H9 (cell line): Measurements from ENCODE around the gene FGFR1OP2. TPM values are rescaled to one million over a fixed set of nuclear protein-coding genes. Genes with fewer than 3 reads are reported as not detected.

Experiments
- DNase-seq: peaks from one replicate; pipeline ENCODE4 v3.0.0-alpha.2; 2017
- H2AFZ ChIP-seq: one replicate; pipeline ENCODE4 v1.6.1; 2013; ENCODE audit warnings: mild to moderate bottlenecking, low read length, control low read depth, moderate library complexity
- H2AK5ac ChIP-seq: 2 replicates; pipeline ENCODE4 v1.6.1; 2013; ENCODE audit warnings: low read length, control low read depth, mixed read lengths; ENCODE audit not compliant: insufficient read length
- H2BK120ac ChIP-seq: one replicate; pipeline ENCODE4 v1.6.1; 2013; ENCODE audit warnings: low read depth, mild to moderate bottlenecking, low read length, control low read depth, inconsistent platforms; ENCODE audit not compliant: poor library complexity, severe bottlenecking
- H2BK12ac ChIP-seq: 2 replicates; pipeline ENCODE4 v1.6.1; 2013; ENCODE audit warnings: low read length, control low read depth, mixed read lengths, low read depth; ENCODE audit not compliant: insufficient read length
- H2BK15ac ChIP-seq: 2 replicates; pipeline ENCODE4 v1.6.1; 2013; ENCODE audit warnings: low read depth, low read length, control low read depth
- H2BK20ac ChIP-seq: one replicate; pipeline ENCODE4 v1.6.1; 2013; ENCODE audit warnings: low read depth, mild to moderate bottlenecking, low read length, control low read depth, inconsistent platforms; ENCODE audit not compliant: poor library complexity, severe bottlenecking
- H2BK5ac ChIP-seq: 2 replicates; pipeline ENCODE4 v1.6.1; 2013; ENCODE audit warnings: low read length, control low read depth, mixed read lengths; ENCODE audit not compliant: insufficient read length
- H3K14ac ChIP-seq: 2 replicates; pipeline ENCODE4 v1.6.1; 2013; ENCODE audit warnings: low read length, control low read depth; ENCODE audit not compliant: insufficient read depth
- H3K18ac ChIP-seq: 2 replicates; pipeline ENCODE4 v1.6.1; 2013; ENCODE audit warnings: low read depth, mild to moderate bottlenecking, mixed read lengths, low read length, control low read depth; ENCODE audit not compliant: insufficient read length
- H3K23ac ChIP-seq: 2 replicates; pipeline ENCODE4 v1.6.1; 2013; ENCODE audit warnings: low read length, control low read depth, mixed read lengths, low read depth; ENCODE audit not compliant: insufficient read length
- H3K23me2 ChIP-seq: 2 replicates; pipeline ENCODE4 v1.6.1; 2013; ENCODE audit warnings: low read depth, mild to moderate bottlenecking, mixed read lengths, low read length, control low read depth; ENCODE audit not compliant: insufficient read length, poor library complexity, severe bottlenecking
- H3K27ac ChIP-seq: 2 replicates; pipeline ENCODE4 v1.5.1; 2013; ENCODE audit warnings: low read length, control low read depth, mixed read lengths, low read depth; ENCODE audit not compliant: insufficient read length
- H3K27me3 ChIP-seq: 2 replicates; pipeline ENCODE4 v1.6.1; 2013; ENCODE audit warnings: low read length, control low read depth, inconsistent platforms; ENCODE audit not compliant: insufficient read depth
- H3K4ac ChIP-seq: 2 replicates; pipeline ENCODE4 v1.6.1; 2013; ENCODE audit warnings: low read depth, mild to moderate bottlenecking, control low read depth, inconsistent platforms, low read length, moderate library complexity
- H3K4me1 ChIP-seq: 2 replicates; pipeline ENCODE4 v1.6.1; 2013; ENCODE audit warnings: low read length, control low read depth, inconsistent platforms; ENCODE audit not compliant: insufficient read depth
- H3K4me2 ChIP-seq: 2 replicates; pipeline ENCODE4 v1.6.1; 2013; ENCODE audit warnings: low read length, control low read depth, mixed read lengths; ENCODE audit not compliant: insufficient read length, insufficient read depth
- H3K56ac ChIP-seq: 2 replicates; pipeline ENCODE4 v1.6.1; 2013; ENCODE audit warnings: low read depth, mild to moderate bottlenecking, mixed read lengths, low read length, control low read depth; ENCODE audit not compliant: insufficient read length
- H3K79me1 ChIP-seq: 2 replicates; pipeline ENCODE4 v1.6.1; 2013; ENCODE audit warnings: low read depth, mild to moderate bottlenecking, moderate library complexity, low read length, control low read depth, inconsistent platforms; ENCODE audit not compliant: insufficient read depth, poor library complexity, severe bottlenecking
- H3K79me2 ChIP-seq: 2 replicates; pipeline ENCODE4 v1.6.1; 2013; ENCODE audit warnings: low read length, control low read depth, inconsistent platforms; ENCODE audit not compliant: insufficient read depth
- H3K9ac ChIP-seq: 2 replicates; pipeline ENCODE4 v1.6.1; 2013; ENCODE audit warnings: low read length, control low read depth, mixed read lengths; ENCODE audit not compliant: insufficient read length; ENCODE audit errors: extremely low read depth
- H3K9me3 ChIP-seq: one replicate; pipeline ENCODE4 v1.6.1; 2013; ENCODE audit warnings: low read depth, low read length, inconsistent platforms; ENCODE audit not compliant: control insufficient read depth
- H3T11ph ChIP-seq: one replicate; pipeline ENCODE4 v1.6.1; 2013; ENCODE audit warnings: mild to moderate bottlenecking, low read length, control low read depth, inconsistent platforms
- H4K20me1 ChIP-seq: one replicate; pipeline ENCODE4 v1.6.1; 2013; ENCODE audit not compliant: control insufficient read depth, insufficient read length, insufficient read depth
- H4K5ac ChIP-seq: 2 replicates; pipeline ENCODE4 v1.6.1; 2013; ENCODE audit warnings: low read depth, mild to moderate bottlenecking, mixed read lengths, low read length, control low read depth; ENCODE audit not compliant: insufficient read length
- H4K8ac ChIP-seq: replicated peaks from 2 replicates; pipeline ENCODE4 v1.6.1; 2013; ENCODE audit warnings: low read length, control low read depth, mixed read lengths, low read depth; ENCODE audit not compliant: insufficient read length
- H4K91ac ChIP-seq: 2 replicates; pipeline ENCODE4 v1.6.1; 2013; ENCODE audit warnings: low read depth, mild to moderate bottlenecking, moderate library complexity, mixed read lengths, low read length, control low read depth; ENCODE audit not compliant: insufficient read length
- H3K27ac Mint-ChIP-seq, 3 experiments: 2 replicates in 2 of 3; 3 replicates in 1 of 3; pipeline ENCODE4 v1.8.0; 2020 to 2021; ENCODE audit warnings: mixed read lengths in 3 of 3, mild to moderate bottlenecking in 1 of 3, moderate library complexity in 1 of 3
- H3K27me3 Mint-ChIP-seq: 2 replicates; pipeline ENCODE4 v1.8.0; 2021; ENCODE audit warnings: low read depth, mild to moderate bottlenecking, moderate library complexity, mixed read lengths
- H3K36me3 Mint-ChIP-seq, 3 experiments: 2 replicates in 2 of 3; 3 replicates in 1 of 3; pipeline ENCODE4 v1.8.0; 2020 to 2021; ENCODE audit warnings: low read depth in 3 of 3, mixed read lengths in 3 of 3; ENCODE audit not compliant: insufficient read depth in 1 of 3
- H3K4me1 Mint-ChIP-seq, 2 experiments: 2 replicates each; pipeline ENCODE4 v1.8.0; 2020; ENCODE audit warnings: mixed read lengths in 2 of 2
- H3K4me3 Mint-ChIP-seq, 2 experiments: 2 replicates in 1 of 2; 3 replicates in 1 of 2; pipeline ENCODE4 v1.8.0; 2020 to 2021; ENCODE audit warnings: mild to moderate bottlenecking in 2 of 2, mixed read lengths in 2 of 2, moderate library complexity in 1 of 2
- H3K9me3 Mint-ChIP-seq, 2 experiments: 2 replicates in 1 of 2; 3 replicates in 1 of 2; pipeline ENCODE4 v1.8.0; 2020; ENCODE audit warnings: mild to moderate bottlenecking in 2 of 2, mixed read lengths in 2 of 2, moderate library complexity in 1 of 2
- CTCF ChIP-seq: fragments of 200-600 bp; sonication (generic); conservative IDR thresholded peaks from 3 replicates; pipeline ENCODE4 v1.8.0; 2021; ENCODE audit warnings: antibody characterized with exemption, mild to moderate bottlenecking
- WGBS: extraction: QIAGEN DNeasy Blood & Tissue Kit; methylation state at CpG from one replicate; pipeline ENCODE4 v1.1.7; 2013; ENCODE audit warnings: missing lambda C conversion rate, low lambda C conversion rate, mixed read lengths; ENCODE audit not compliant: insufficient read length; ENCODE audit errors: extremely low coverage; 5-methylcytosine and 5-hydroxymethylcytosine counted together
- total RNA-seq: library from RNA; stranded (reverse); gene quantifications from 2 replicates; pipeline ENCODE4 v1.2.1, GENCODE V29; 2021

Gene FGFR1OP2
- total RNA-seq, 1 experiment from 2014 or later = 30.0 TPM

- Histone ChIP-seq H3K14ac (no peak overlapping the region; the same call in 1 of the 2 replicates), H3K23me2 (no peaks in the 10 kb centered on the region), H2AFZ (no peak overlapping the region), H4K91ac (no peak overlapping the region), H3K79me2 (peaks cover 4% of the 10 kb centered on the region), H3K27ac (no peak overlapping the region), H3K4me1 (peaks cover 2% of the 10 kb centered on the region; the same call in 1 of the 2 replicates), H2BK120ac (no peak overlapping the region), H2BK15ac (no peak overlapping the region), H2BK5ac (no peak overlapping the region), H3T11ph (no peak overlapping the region), H3K4me2 (no peak overlapping the region), H3K9ac (no peak overlapping the region), H3K4ac (no peak overlapping the region), H4K5ac (no peak overlapping the region), H4K20me1 (no peaks in the 10 kb centered on the region), H3K18ac (no peak overlapping the region), H3K56ac (no peak overlapping the region), H3K9me3 (no peaks in the 10 kb centered on the region), H3K23ac (no peak overlapping the region), H2BK12ac (no peak overlapping the region), H3K27me3 (no peaks in the 10 kb centered on the region), H2AK5ac (no peak overlapping the region), H2BK20ac (no peak overlapping the region), H3K79me1 (peaks cover 5% of the 10 kb centered on the region), H4K8ac (no peak overlapping the region)
- no peak for DNase-seq
- Mint-ChIP-seq H3K4me1 (peaks cover 6 to 13% of the 10 kb centered on the region in 2 experiments), H3K4me3 (no peak overlapping the region), H3K27ac (peak overlapping the region in 2 of 3 experiments; percentile 66 to 86; a peak in 3 of 7 replicates), H3K36me3 (peaks cover 3 to 21% (median 16%) of the 10 kb centered on the region in 3 experiments; a peak in 5 of 7 replicates), H3K9me3 (no peaks in the 10 kb centered on the region), H3K27me3 (no peaks in the 10 kb centered on the region)
- no peak for TF ChIP-seq CTCF
- WGBS = no CpG with 5 or more reads among the region's 6 CpGs
Observed at GRCh38 chr12:27003421-27004381, 65.4 kb downstream of the FGFR1OP2 start.
